Duodenal mucosa (tissue), 2 donors: ENCODE results near the gene SLC22A12.

Experiments used
- H3K27ac ChIP-seq: one replicate; pipeline ENCODE4 v1.7.0; 2013; ENCODE audit warnings: low read depth, low read length
- H3K27me3 ChIP-seq, 2 donors: one replicate each; pipeline ENCODE4 v1.7.0; 2013; ENCODE audit warnings: low read length in 2 of 2, control low read depth in 1 of 2; ENCODE audit not compliant: insufficient read depth in 2 of 2, control insufficient read depth in 1 of 2
- H3K36me3 ChIP-seq, 2 donors: one replicate each; pipeline ENCODE4 v1.7.0; 2013; ENCODE audit warnings: low read length in 2 of 2, control low read depth in 1 of 2; ENCODE audit not compliant: insufficient read depth in 2 of 2, control insufficient read depth in 1 of 2
- H3K4me1 ChIP-seq, 2 donors: one replicate each; pipeline ENCODE4 v1.7.0; 2013; ENCODE audit warnings: low read length in 2 of 2, control low read depth in 1 of 2; ENCODE audit not compliant: insufficient read depth in 2 of 2, control insufficient read depth in 1 of 2
- H3K4me3 ChIP-seq, 2 donors: one replicate each; pipeline ENCODE4 v1.7.0; 2013; ENCODE audit warnings: low read length in 2 of 2, low read depth in 1 of 2
- H3K9ac ChIP-seq, 2 donors: one replicate each; pipeline ENCODE4 v1.7.0; 2013; ENCODE audit warnings: low read length in 2 of 2, low read depth in 1 of 2
- H3K9me3 ChIP-seq, 2 donors: one replicate each; pipeline ENCODE4 v1.7.0; 2013; ENCODE audit warnings: low read length in 2 of 2, control low read depth in 1 of 2; ENCODE audit not compliant: control insufficient read depth in 1 of 2

Gene SLC22A12

DNA sequence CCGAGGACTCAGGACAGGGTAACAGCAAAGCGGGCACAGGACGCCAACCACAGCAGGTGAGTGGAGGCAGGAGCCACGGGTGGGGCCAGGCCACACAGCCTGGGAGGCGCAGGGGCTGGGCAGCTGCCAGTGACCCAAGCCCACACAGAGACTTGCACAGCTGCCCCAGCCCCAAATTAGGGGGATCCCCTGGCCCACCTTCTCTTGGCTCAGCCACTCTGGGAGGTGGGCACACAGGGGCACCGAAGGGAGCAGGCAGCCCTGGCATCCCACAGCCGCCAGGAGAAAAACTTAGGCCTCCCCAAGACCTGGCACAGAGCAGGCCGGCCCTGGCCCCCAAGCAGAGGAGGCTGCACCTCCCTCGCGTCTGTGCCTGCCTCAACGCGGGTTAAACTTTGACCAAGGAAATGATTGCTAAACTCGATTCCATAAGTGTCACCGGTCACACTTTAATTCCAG lies at the start of gene SLC22A12:
SLC22A12 (plus strand) TSS at position 458 of the 459 bp plus-strand sequence. CDS start 337 bp downstream, outside the sequence.
- H3K9ac ChIP-seq, result no peak within 1 kb of the TSS
- H3K27me3 ChIP-seq, result no peaks in the 10 kb centered on the region
- H3K9me3 ChIP-seq, result peaks cover 0 to 2% of the 10 kb centered on the region in 2 donors
- H3K4me1 ChIP-seq, result no peaks in the 10 kb centered on the region
- H3K27ac ChIP-seq, result no peak within 1 kb of the TSS
- no peaks in the 10 kb centered on the region for H3K36me3 ChIP-seq
- H3K4me3 ChIP-seq, result no peak within 1 kb of the TSS

DNA sequence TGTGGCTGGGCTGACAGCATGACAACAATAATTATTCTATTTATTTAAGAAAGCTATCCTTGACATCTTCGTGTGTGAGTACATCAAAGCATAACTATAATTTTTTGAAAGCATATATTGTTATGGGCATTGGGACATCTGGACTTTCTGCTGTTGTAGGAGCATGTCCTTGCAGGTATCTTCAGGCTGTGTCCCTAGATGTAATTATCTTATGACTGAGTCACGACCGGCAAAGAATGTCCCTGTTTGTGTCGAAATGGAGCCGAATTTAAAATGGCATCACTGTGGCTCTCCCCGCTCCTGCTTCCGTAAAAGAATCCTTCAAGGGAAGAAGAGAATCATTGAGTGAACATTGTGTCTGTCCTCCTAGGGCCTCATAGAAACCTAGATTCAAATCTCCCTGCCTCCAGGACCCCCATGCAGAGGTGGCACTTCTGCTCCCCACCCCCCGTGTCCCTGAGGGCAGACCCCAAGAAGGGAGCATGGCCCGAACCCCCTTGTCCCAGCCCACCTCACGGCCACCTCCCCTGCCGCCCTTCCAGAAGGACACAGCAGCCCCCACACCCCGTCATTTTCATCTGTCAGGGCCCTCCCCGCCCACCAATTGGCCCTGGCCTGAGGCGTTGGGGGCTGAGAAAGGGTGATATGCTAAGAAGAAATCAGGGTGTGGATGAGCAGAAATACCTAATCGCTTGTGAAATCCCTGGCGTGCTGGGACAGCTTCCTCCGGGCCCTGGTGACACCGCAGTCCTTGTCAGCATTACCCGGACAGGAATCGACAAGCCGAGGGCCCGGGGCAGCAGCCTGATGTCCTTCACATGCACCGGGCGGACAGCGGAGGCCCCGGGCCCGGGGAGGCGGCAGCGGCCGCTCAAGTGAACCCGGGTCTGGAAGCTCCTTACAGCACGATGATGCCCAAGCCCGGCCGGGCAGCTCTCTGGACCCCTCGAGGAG lies 48.6 kb upstream of the SLC22A12 start:
- Histone ChIP-seq H3K4me1 (peaks cover 0 to 10% of the 10 kb centered on the region in 2 donors), H3K9ac (no peak overlapping the region), H3K4me3 (no peak overlapping the region), H3K9me3 (no peaks in the 10 kb centered on the region), H3K27ac (no peak overlapping the region), H3K36me3 (no peaks in the 10 kb centered on the region), H3K27me3 (no peaks in the 10 kb centered on the region)

DNA sequence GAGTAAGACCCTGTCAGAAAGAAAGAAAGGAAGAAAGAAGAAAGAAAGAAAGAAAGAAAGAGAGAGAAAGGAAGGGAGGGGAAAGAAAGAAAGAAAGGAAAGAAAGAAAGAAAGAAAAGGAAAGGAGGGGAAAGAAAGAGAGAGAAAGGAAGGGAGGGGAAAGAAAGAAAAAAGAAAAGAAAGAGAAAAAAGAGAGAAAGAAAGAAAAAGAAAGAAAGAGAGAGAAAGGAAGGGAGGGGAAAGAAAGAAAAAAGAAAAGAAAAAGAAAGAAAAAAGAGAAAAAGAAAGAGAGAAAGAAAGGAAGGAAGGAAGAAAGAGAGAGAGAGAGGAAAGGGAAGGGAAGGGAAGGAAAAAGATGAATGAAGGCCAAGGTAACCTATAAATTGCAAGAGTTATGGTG lies 47.2 kb upstream of the SLC22A12 start:
- H3K9ac ChIP-seq, result no peak overlapping the region
- H3K27ac ChIP-seq, result no peak overlapping the region
- H3K27me3 ChIP-seq, result no peaks in the 10 kb centered on the region
- no peaks in the 10 kb centered on the region for H3K36me3 ChIP-seq
- H3K9me3 ChIP-seq, result no peaks in the 10 kb centered on the region
- no peak overlapping the region for H3K4me3 ChIP-seq
- peaks cover 0 to 6% of the 10 kb centered on the region in 2 donors for H3K4me1 ChIP-seq

DNA sequence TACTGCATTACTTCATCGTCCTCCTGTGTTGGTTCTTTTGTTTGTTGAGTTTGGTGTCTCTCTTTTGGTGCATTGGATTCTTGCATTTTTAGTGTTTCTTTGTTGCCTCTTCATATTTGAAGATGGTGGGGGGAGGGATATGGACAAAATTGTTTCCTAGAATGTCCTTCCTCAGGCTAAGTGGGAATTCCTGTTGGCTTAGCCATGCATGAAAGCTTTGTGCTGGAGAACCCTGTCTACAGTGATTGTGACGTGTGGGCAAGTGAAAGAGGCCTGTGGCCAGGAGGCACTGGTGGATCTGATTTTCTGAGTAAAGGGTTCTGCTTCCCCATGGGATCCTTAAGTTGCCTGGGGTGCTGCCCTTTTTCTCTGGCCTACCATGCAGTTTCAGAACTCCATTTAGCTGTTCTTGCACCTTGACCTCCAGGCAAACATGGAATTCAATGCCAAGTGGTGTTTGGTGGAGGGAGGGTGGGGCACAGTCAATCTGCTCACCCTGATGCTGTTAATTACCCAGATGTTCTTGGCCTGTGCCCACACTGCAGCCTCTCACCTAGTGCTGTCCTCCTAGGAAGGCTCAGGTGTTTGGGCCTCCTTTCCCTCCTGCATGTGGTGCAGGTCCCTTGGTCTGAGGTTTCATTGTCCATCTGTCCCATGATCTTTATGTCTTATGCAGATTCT lies 46.3 kb upstream of the SLC22A12 start:
- Histone ChIP-seq H3K36me3 (no peaks in the 10 kb centered on the region), H3K27me3 (no peaks in the 10 kb centered on the region), H3K9ac (no peak overlapping the region), H3K4me1 (peaks cover 0 to 5% of the 10 kb centered on the region in 2 donors), H3K4me3 (no peak overlapping the region), H3K9me3 (no peaks in the 10 kb centered on the region), H3K27ac (no peak overlapping the region)

DNA sequence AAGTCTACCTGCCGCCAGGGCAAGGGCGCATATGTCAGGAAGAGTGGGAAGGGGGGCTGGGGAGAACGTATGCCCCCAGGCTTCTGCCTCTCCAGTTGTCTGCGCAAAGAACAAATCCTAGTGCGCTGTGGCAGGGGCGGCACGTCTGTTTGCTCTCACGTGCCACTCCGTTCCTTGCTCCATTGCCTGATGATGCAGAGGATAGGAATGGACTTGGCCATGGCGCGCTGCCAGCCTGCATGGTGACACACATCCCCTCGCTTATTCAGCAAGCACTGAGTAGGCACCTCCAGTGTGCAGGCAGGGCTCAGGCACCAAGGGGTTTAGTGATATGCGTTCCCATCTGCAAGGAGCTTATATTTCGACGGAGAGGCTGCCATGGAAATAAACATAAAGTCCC lies 45.4 kb upstream of the SLC22A12 start:
- H3K36me3 ChIP-seq, result no peaks in the 10 kb centered on the region
- peaks cover 0 to 5% of the 10 kb centered on the region in 2 donors for H3K4me1 ChIP-seq
- H3K4me3 ChIP-seq, result no peak overlapping the region
- no peaks in the 10 kb centered on the region for H3K9me3 ChIP-seq
- no peak overlapping the region for H3K9ac ChIP-seq
- H3K27ac ChIP-seq, result no peak overlapping the region
- no peaks in the 10 kb centered on the region for H3K27me3 ChIP-seq

DNA sequence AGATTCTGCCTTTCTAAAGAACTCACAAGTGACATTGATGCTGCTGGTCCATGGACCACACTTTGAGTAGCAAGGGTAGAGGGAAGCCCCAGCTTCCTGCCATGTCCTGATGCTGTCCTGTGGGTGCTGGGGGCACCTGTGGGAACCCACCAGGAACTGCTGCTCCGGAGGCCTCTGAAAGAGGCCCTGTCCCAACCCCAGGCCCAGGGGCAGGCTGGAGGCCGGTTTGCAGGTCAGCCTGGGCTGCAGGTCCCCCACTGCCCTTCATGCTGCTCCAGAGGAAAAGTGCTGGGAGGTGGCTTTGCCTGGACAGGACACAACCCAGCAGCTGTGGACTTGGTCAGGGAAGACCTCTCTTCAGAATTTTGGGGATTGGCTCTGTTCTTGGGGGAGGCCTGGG lies 44.8 kb upstream of the SLC22A12 start:
- H3K9ac ChIP-seq, result no peak overlapping the region
- peaks cover 0 to 5% of the 10 kb centered on the region in 2 donors for H3K4me1 ChIP-seq
- H3K27me3 ChIP-seq, result no peaks in the 10 kb centered on the region
- no peaks in the 10 kb centered on the region for H3K9me3 ChIP-seq
- no peak overlapping the region for H3K4me3 ChIP-seq
- H3K36me3 ChIP-seq, result no peaks in the 10 kb centered on the region
- no peak overlapping the region for H3K27ac ChIP-seq

DNA sequence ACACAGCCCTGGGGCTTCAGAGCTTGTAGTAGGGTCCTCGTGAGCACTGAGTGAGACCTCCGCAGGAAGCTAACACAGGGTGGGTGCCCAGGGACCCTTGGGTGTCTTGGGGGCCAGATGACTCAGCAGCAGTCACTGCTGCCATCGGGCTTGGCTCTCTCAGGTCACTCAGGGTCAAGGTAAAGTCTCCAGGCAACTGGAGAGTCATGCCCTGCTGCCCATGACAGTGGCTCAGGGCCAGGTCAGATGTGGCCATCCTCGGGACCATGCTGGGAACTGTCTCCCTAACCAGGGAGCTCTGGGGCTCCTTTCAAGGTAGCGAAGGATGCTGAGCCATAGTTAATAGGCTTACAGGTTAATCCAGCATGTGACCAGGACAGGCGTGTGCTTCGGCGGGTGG lies 44.4 kb upstream of the SLC22A12 start:
- Histone ChIP-seq H3K27me3 (no peaks in the 10 kb centered on the region), H3K4me1 (peaks cover 0 to 5% of the 10 kb centered on the region in 2 donors), H3K4me3 (no peak overlapping the region), H3K27ac (no peak overlapping the region), H3K9ac (no peak overlapping the region), H3K36me3 (no peaks in the 10 kb centered on the region), H3K9me3 (no peaks in the 10 kb centered on the region)

DNA sequence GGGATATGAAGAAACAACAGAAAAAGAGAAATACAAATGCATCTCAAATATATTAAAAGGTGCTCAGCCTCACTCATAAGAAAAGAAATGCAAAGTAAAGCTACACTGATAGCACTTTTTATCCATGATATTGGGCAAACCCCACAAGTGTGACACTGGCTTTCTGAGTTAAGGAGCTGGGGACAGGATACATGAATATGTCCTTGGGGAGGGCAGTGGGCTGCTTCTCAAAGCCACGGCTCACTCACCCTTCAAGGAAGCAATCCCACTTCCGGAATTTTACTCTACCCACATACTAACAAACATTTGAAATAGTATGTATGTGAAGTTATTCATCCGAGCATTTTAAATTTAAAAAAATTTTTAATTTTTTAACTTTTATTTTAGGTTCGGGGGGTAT lies 41.1 kb upstream of the SLC22A12 start:
- Histone ChIP-seq H3K36me3 (no peaks in the 10 kb centered on the region), H3K9ac (no peak overlapping the region), H3K4me1 (peaks cover 0 to 9% of the 10 kb centered on the region in 2 donors), H3K27ac (no peak overlapping the region), H3K27me3 (no peaks in the 10 kb centered on the region), H3K4me3 (no peak overlapping the region), H3K9me3 (no peaks in the 10 kb centered on the region)

DNA sequence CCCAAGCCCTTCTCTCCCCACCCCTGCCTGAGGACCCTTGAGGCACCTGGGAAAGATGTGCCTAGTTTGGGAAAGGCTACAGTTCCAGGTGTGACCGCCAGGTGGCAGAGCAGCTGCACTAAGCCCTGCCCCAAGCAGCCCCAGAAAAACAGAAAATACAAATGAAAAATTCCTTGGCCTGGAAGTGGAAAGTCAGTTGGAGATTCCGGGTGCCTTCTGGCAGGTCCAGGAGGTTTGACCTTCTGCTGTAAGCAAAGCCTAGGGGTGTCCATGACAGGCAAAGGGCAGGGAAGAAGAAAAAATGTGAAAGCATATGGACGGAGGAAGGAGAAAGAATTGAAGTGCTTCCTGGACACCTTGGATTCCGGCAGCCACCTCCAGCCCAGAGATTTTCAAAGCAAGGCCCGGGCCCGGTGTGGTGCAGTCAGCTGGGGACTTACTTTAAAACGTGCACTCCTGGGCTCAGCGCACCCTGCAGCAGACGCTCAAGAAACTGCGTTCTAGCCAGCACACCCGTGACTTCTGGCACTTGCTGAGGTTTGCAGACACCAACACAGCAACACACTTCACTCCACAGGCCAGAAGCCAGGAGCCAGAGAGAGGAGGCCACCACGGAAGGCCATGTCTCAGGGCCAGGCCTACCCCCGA lies 37.3 kb upstream of the SLC22A12 start:
- no peaks in the 10 kb centered on the region for H3K9me3 ChIP-seq
- peaks cover 0 to 12% of the 10 kb centered on the region in 2 donors for H3K4me1 ChIP-seq
- H3K9ac ChIP-seq, result no peak overlapping the region
- H3K36me3 ChIP-seq, result no peaks in the 10 kb centered on the region
- H3K27me3 ChIP-seq, result no peaks in the 10 kb centered on the region
- no peak overlapping the region for H3K27ac ChIP-seq
- H3K4me3 ChIP-seq, result no peak overlapping the region
